Hepatocyte (in vitro differentiated cells): Measurements from ENCODE around the gene MICOS13. TPM values are rescaled to one million over a fixed set of nuclear protein-coding genes. Genes with fewer than 3 reads are reported as not detected.

ENCODE experiments used
- DNase-seq: peaks from one replicate; pipeline ENCODE4 v3.0.0-alpha.2; 2016; ENCODE audit warnings: low spot score
- H2AFZ ChIP-seq: fragments of 200-600 bp; sonication (generic); 2 replicates; pipeline ENCODE4 v1.6.0; 2016; ENCODE audit warnings: antibody characterized with exemption, mild to moderate bottlenecking
- H3K27ac ChIP-seq: fragments of 200-600 bp; sonication (generic); 2 replicates; pipeline ENCODE4 v1.5.1; 2016; ENCODE audit warnings: mild to moderate bottlenecking
- H3K27me3 ChIP-seq: fragments of 200-600 bp; sonication (generic); 2 replicates; pipeline ENCODE4 v1.6.1; 2016
- H3K36me3 ChIP-seq: fragments of 200-600 bp; sonication (generic); replicated peaks from 2 replicates; pipeline ENCODE4 v1.5.1; 2016; ENCODE audit warnings: low read depth; ENCODE audit not compliant: insufficient read depth
- H3K4me1 ChIP-seq: fragments of 200-600 bp; sonication (generic); 2 replicates; pipeline ENCODE4 v1.5.1; 2016; ENCODE audit warnings: mild to moderate bottlenecking, moderate library complexity; ENCODE audit not compliant: insufficient read depth
- H3K4me2 ChIP-seq: fragments of 200-600 bp; sonication (generic); 2 replicates; pipeline ENCODE4 v1.6.0; 2016
- H3K4me3 ChIP-seq: fragments of 200-600 bp; sonication (generic); 2 replicates; pipeline ENCODE4 v1.5.1; 2016; ENCODE audit warnings: mild to moderate bottlenecking
- H3K79me2 ChIP-seq: fragments of 200-600 bp; sonication (generic); 2 replicates; pipeline ENCODE4 v1.6.0; 2017; ENCODE audit warnings: mild to moderate bottlenecking
- H3K9me2 ChIP-seq: fragments of 200-600 bp; sonication (generic); replicated peaks from 2 replicates; pipeline ENCODE4 v1.6.0; 2017; ENCODE audit warnings: mild to moderate bottlenecking; ENCODE audit not compliant: insufficient read depth
- H3K9me3 ChIP-seq: fragments of 200-600 bp; sonication (generic); 2 replicates; pipeline ENCODE4 v1.5.1; 2016; ENCODE audit warnings: low read depth, mild to moderate bottlenecking
- H4K20me1 ChIP-seq: fragments of 200-600 bp; sonication (generic); 2 replicates; pipeline ENCODE4 v1.6.0; 2016; ENCODE audit warnings: mild to moderate bottlenecking; ENCODE audit not compliant: insufficient read depth, poor library complexity, severe bottlenecking
- CTCF ChIP-seq: fragments of 200-600 bp; sonication (generic); IDR thresholded peaks from 2 replicates; pipeline ENCODE4 v1.5.1; 2016; ENCODE audit warnings: antibody characterized with exemption, mild to moderate bottlenecking; ENCODE audit not compliant: poor library complexity
- EZH2 ChIP-seq: fragments of 200-600 bp; sonication (generic); IDR thresholded peaks from 2 replicates; pipeline ENCODE4 v1.6.1; 2016; ENCODE audit warnings: antibody characterized with exemption, mild to moderate bottlenecking, borderline replicate concordance
- EZH2phosphoT487 ChIP-seq: fragments of 200-600 bp; sonication (generic); IDR thresholded peaks from one replicate; pipeline ENCODE4 v1.6.1; 2018; ENCODE audit warnings: antibody characterized with exemption, mild to moderate bottlenecking, low read depth, moderate library complexity; ENCODE audit not compliant: unreplicated experiment, severe bottlenecking
- WGBS: methylation state at CpG from one replicate; pipeline ENCODE4 v1.1.6; 2016; ENCODE audit warnings: low lambda C conversion rate; ENCODE audit errors: missing lambda C conversion rate; 5-methylcytosine and 5-hydroxymethylcytosine counted together
- polyA plus RNA-seq: library from polyadenylated mRNA; unstranded; fragments of >200 nt; fragmentation: Nextera tagmentation; extraction: Ambion mirVana; gene quantifications from 2 replicates; pipeline ENCODE4 v1.2.1, GENCODE V29; 2016
- total RNA-seq: library from RNA; depleted of rRNA; stranded (reverse); fragments of >200 nt; gene quantifications from 2 replicates; pipeline ENCODE4 v1.2.3, GENCODE V29; 2014

The MICOS13 gene
- total and polyA plus RNA-seq, 2 experiments from 2014 or later, result 32.3 to 120 TPM

DNA sequence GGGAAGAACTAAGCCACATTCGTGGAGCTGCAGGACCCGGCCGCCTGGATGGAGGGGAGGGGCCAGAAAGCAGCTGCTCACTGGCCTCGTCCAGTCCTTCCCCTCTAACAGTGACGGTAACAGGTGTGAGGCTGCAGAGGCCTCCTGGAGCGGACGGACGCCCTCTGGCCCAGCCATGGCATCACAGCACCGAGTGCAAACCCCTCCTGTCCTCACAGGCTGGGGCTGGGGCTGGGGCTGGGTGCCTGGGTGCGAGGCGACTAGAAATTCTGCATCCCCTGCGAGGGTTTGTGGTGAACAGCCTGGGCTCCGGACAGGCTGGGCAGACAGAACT is 3.6 kb downstream of the MICOS13 start:
- Histone ChIP-seq H3K4me1 (no peaks in the 10 kb centered on the region), H3K9me3 (no peaks in the 10 kb centered on the region), H3K4me2 (no peak overlapping the region), H3K36me3 (no peaks in the 10 kb centered on the region), H4K20me1 (no peaks in the 10 kb centered on the region), H3K27me3 (no peaks in the 10 kb centered on the region), H3K4me3 (no peak overlapping the region), H2AFZ (no peak overlapping the region), H3K27ac (no peak overlapping the region), H3K79me2 (peaks cover 13% of the 10 kb centered on the region), H3K9me2 (no peaks in the 10 kb centered on the region)
- no peak for TF ChIP-seq EZH2
- no peak for TF ChIP-seq CTCF
- no peak for TF ChIP-seq EZH2phosphoT487
- 93% methylated on average over 13 of the region's 13 CpGs for WGBS
- no peak for DNase-seq

GRCh38 chr19:5676105-5676771 is 4.1 kb downstream of the MICOS13 start:
- TF ChIP-seq CTCF (no peak), EZH2 (no peak), EZH2phosphoT487 (no peak)
- Histone ChIP-seq H3K4me1 (no peaks in the 10 kb centered on the region), H3K27me3 (no peaks in the 10 kb centered on the region), H3K9me2 (no peaks in the 10 kb centered on the region), H3K4me2 (no peak overlapping the region), H3K36me3 (no peaks in the 10 kb centered on the region), H3K4me3 (no peak overlapping the region), H4K20me1 (no peaks in the 10 kb centered on the region), H3K9me3 (no peaks in the 10 kb centered on the region), H2AFZ (no peak overlapping the region), H3K27ac (no peak overlapping the region), H3K79me2 (peaks cover 13% of the 10 kb centered on the region)
- WGBS, result 91% methylated on average over 13 of the region's 17 CpGs
- DNase-seq, result no peak

DNA sequence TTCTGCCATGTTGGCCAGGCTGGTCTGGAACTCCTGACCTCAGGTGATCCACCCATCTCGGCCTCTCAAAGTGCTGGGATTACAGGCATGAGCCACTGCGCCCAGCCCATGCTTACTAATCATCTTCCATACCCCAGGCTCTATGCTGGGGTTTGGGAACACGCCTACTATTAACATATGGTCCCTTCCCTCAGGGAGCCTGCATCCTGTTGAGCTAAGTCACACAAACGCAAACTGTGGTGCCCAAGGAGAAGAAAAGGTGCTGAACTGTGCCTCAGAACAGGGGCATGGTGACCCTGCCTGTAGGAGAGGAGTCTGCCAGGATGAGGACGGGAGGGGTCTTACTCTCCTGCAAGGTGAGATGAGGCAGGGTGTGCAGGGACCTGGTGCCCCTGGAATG is 5.6 kb downstream of the MICOS13 start:
- H4K20me1 ChIP-seq, result no peaks in the 10 kb centered on the region
- H3K27ac ChIP-seq, result no peak overlapping the region
- no peak for TF ChIP-seq EZH2phosphoT487
- H3K79me2 ChIP-seq, result peaks cover 10% of the 10 kb centered on the region
- no peak overlapping the region for H3K4me2 ChIP-seq
- H3K4me1 ChIP-seq, result no peaks in the 10 kb centered on the region
- H2AFZ ChIP-seq, result no peak overlapping the region
- no peaks in the 10 kb centered on the region for H3K9me3 ChIP-seq
- no peak for DNase-seq
- WGBS, result 82% methylated on average over 5 of the region's 5 CpGs
- H3K9me2 ChIP-seq, result no peaks in the 10 kb centered on the region
- H3K4me3 ChIP-seq, result no peak overlapping the region
- no peaks in the 10 kb centered on the region for H3K36me3 ChIP-seq
- H3K27me3 ChIP-seq, result no peaks in the 10 kb centered on the region

GRCh38 chr19:5673752-5674151 is 6.6 kb downstream of the MICOS13 start:
- peaks cover under 1% of the 10 kb centered on the region for H3K79me2 ChIP-seq
- H3K4me3 ChIP-seq, result no peak overlapping the region
- no peaks in the 10 kb centered on the region for H3K36me3 ChIP-seq
- H3K9me3 ChIP-seq, result no peaks in the 10 kb centered on the region
- no peaks in the 10 kb centered on the region for H4K20me1 ChIP-seq
- H3K4me1 ChIP-seq, result no peaks in the 10 kb centered on the region
- no peak overlapping the region for H2AFZ ChIP-seq
- no peak for TF ChIP-seq EZH2phosphoT487
- 100% methylated on average over 1 of the region's 1 CpG for WGBS
- DNase-seq, result no peak
- H3K4me2 ChIP-seq, result no peak overlapping the region
- no peaks in the 10 kb centered on the region for H3K9me2 ChIP-seq
- no peaks in the 10 kb centered on the region for H3K27me3 ChIP-seq
- H3K27ac ChIP-seq, result no peak overlapping the region
